Measurements from ENCODE around the gene PDIA2. TPM values are rescaled to one million over a fixed set of nuclear protein-coding genes. Genes with fewer than 3 reads are reported as not detected.
"Not testable (repeated sequence)": the region's sequence is repeated elsewhere in the genome, so short reads cannot be mapped to it uniquely, and the experiment has no call there.

Gene PDIA2
- total RNA-seq, 4 donors from 2014 or later, result 0.97 TPM; not detected in 3

DNA sequence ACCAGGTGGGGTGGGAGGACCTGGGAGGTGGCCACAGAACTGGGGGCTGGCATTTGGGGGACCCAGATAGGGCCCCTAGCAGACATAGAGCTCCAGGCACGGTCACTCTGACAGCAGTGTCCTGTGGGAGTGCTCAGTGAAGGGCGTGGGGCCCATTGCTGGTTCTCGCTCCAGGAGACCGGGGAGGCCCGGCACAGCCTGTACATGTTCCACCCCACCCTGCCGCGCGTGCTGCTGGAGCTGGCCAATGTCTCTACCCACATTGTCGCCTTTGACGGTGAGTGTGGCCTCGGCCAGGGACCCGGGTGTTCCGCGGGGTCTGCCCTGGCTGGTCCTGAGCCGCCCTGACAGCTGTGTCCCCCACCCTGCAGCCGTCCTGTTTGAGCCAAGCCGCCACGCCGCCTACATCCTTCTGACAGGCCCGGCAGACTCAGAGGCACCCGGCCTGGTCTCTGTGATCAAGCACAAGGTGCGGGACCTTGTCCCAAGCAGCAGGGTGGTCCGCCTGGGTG lies 18.5 kb upstream of the PDIA2 start:
- intact Hi-C loops (cut with DNase I; ENCODE audit: low total_unique reads), result no loop called here
- Histone ChIP-seq H3K27me3 (no peaks in the 10 kb centered on the region), H3K36me3 (no peaks in the 10 kb centered on the region), H3K9me3 (no peaks in the 10 kb centered on the region), H3K4me3 (no peak overlapping the region), H3K4me1 (no peaks in the 10 kb centered on the region), H3K27ac (no peak overlapping the region)
- TF ChIP-seq POLR2A (IDR thresholded peaks at IDR 0.05), result no peak
- TF ChIP-seq, protein P1, sequence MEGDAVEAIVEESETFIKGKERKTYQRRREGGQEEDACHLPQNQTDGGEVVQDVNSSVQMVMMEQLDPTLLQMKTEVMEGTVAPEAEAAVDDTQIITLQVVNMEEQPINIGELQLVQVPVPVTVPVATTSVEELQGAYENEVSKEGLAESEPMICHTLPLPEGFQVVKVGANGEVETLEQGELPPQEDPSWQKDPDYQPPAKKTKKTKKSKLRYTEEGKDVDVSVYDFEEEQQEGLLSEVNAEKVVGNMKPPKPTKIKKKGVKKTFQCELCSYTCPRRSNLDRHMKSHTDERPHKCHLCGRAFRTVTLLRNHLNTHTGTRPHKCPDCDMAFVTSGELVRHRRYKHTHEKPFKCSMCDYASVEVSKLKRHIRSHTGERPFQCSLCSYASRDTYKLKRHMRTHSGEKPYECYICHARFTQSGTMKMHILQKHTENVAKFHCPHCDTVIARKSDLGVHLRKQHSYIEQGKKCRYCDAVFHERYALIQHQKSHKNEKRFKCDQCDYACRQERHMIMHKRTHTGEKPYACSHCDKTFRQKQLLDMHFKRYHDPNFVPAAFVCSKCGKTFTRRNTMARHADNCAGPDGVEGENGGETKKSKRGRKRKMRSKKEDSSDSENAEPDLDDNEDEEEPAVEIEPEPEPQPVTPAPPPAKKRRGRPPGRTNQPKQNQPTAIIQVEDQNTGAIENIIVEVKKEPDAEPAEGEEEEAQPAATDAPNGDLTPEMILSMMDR (IDR thresholded peaks at IDR 0.05), result no peak
- no peak for DNase-seq

GRCh38 chr16:265002-265529 lies 17.9 kb upstream of the PDIA2 start:
- H3K9me3 ChIP-seq, result no peaks in the 10 kb centered on the region
- H3K27ac ChIP-seq, result no peak overlapping the region
- TF ChIP-seq, protein P1 (IDR thresholded peaks at IDR 0.05), result no peak
- intact Hi-C loops (cut with DNase I; ENCODE audit: low total_unique reads), result no loop called here
- no peak for DNase-seq
- H3K36me3 ChIP-seq, result no peaks in the 10 kb centered on the region
- no peak overlapping the region for H3K4me3 ChIP-seq
- no peaks in the 10 kb centered on the region for H3K4me1 ChIP-seq
- H3K27me3 ChIP-seq, result no peaks in the 10 kb centered on the region

GRCh38 chr16:265711-266110 lies 17.3 kb upstream of the PDIA2 start:
- Histone ChIP-seq H3K27ac (no peak overlapping the region), H3K9me3 (no peaks in the 10 kb centered on the region), H3K4me3 (no peak overlapping the region), H3K27me3 (no peaks in the 10 kb centered on the region), H3K36me3 (no peaks in the 10 kb centered on the region), H3K4me1 (no peaks in the 10 kb centered on the region)
- no peak for DNase-seq
- intact Hi-C loops (cut with DNase I; ENCODE audit: low total_unique reads), result no loop called here
- TF ChIP-seq POLR2A (IDR thresholded peaks at IDR 0.05), result no peak
- TF ChIP-seq, protein P1 (IDR thresholded peaks at IDR 0.05), result no peak

DNA sequence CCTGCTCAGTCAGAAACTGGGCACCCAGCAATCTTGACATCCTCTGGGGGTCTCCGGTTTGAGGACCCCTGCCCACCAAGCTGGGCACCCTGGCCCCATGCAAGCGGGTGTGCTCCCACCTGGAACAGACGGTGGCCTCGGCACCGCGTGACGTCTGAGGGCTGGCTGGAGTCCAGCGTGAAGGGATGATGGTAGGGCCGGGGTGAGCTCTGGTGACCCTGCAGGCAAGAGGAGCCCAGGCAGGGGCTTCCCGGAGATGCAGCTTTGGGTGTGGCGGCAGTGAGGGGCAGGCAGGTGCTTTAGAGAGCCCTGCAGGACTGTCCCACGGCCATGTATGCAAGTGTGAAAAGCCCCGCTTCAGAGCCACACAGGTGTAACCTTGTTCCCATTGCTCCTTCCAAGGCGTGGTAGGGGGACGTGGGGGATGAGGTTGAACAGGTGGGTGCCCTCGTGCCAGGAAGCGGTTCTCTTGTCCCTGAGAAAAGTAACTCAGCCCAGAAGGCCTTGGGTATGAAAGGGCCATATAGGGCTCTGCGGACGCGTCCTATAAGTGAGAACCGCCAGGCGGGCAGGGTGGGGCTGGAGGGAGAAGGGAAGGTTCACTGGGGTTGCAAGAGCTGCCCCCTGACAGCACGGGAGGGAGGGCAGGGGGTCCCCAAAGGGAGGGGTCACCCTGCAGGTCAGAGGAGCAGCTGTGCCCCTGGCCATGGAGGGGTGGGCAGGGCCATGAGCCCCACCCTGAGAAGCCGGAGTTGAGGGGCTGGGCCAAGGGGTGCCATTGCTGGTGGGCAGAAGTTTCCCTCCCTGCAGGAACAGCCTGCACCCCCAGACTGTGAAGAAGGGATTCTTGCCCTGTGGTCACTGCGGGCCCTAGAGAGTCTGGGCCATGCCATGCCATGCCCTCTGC lies 16.5 kb upstream of the PDIA2 start:
- no peak for DNase-seq
- no peaks in the 10 kb centered on the region for H3K36me3 ChIP-seq
- intact Hi-C loops (cut with DNase I; ENCODE audit: low total_unique reads), result no loop called here

GRCh38 chr16:267562-267961 lies 15.4 kb upstream of the PDIA2 start:
- DNase-seq; H3K4me3 ChIP-seq; H3K9me3 ChIP-seq; intact Hi-C loops (cut with DNase I; ENCODE audit: low total_unique reads); H3K4me1 ChIP-seq; H3K27me3 ChIP-seq; H3K36me3 ChIP-seq; H3K27ac ChIP-seq: not testable (repeated sequence)

More for the DNA sequence above, 16.5 kb upstream of the PDIA2 start:
- H3K27me3 ChIP-seq, result no peaks in the 10 kb centered on the region
- no peak for TF ChIP-seq POLR2A (IDR thresholded peaks at IDR 0.05)
- TF ChIP-seq, protein P1 (IDR thresholded peaks at IDR 0.05), result no peak
- H3K4me3 ChIP-seq, result no peak overlapping the region
- H3K9me3 ChIP-seq, result no peaks in the 10 kb centered on the region
- H3K27ac ChIP-seq, result no peak overlapping the region
- no peaks in the 10 kb centered on the region for H3K4me1 ChIP-seq

Measured in uterus (tissue), 4 donors.